Adrenal gland (tissue), 5 donors: ENCODE data around the gene DCPS.

Source experiments
- POLR2A ChIP-seq, 2 donors: fragments of 450-650 bp; IDR thresholded peaks; one replicate each; pipeline ENCODE4 v1.6.1; 2017; ENCODE audit warnings: antibody characterized with exemption in 2 of 2, mild to moderate bottlenecking in 2 of 2, moderate library complexity in 1 of 2
- TF ChIP-seq, protein P1 (sequence below), 6 experiments: fragments of 450-650 bp in 4 of 6; fragments of 200-600 bp in 2 of 6; sonication (generic) in 1 of 6; IDR thresholded peaks; 1 replicate in 5 of 6; 2 replicates in 1 of 6; pipeline versions ENCODE4 v1.5.1 to v1.8.0; 2016 to 2021; ENCODE audit warnings: antibody characterized with exemption in 6 of 6, mild to moderate bottlenecking in 2 of 6, moderate library complexity in 1 of 6
- donor health status: DM: no; HTN: no; CAD: no.

DNA sequence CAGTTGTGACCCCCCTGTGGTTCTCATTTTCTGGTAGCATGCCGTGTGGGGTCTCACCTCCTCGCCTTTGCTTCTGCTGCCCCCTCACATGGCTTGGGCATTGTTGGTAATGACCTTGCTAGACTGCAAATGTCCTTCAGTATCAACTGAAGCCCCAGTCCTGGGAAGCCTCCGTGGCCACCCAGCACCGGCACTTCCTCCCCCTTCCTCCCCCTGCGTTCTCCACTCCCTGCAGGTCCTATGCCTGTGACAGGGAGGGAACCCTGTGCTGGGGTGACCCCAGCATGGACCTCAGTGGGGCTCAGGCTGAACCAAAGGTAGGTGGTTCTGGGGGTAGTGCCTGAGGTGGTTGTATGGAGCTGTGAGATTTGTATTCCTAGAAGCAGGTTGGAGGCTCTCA is 57.5 kb downstream of the DCPS start:
- TF ChIP-seq, protein P1, sequence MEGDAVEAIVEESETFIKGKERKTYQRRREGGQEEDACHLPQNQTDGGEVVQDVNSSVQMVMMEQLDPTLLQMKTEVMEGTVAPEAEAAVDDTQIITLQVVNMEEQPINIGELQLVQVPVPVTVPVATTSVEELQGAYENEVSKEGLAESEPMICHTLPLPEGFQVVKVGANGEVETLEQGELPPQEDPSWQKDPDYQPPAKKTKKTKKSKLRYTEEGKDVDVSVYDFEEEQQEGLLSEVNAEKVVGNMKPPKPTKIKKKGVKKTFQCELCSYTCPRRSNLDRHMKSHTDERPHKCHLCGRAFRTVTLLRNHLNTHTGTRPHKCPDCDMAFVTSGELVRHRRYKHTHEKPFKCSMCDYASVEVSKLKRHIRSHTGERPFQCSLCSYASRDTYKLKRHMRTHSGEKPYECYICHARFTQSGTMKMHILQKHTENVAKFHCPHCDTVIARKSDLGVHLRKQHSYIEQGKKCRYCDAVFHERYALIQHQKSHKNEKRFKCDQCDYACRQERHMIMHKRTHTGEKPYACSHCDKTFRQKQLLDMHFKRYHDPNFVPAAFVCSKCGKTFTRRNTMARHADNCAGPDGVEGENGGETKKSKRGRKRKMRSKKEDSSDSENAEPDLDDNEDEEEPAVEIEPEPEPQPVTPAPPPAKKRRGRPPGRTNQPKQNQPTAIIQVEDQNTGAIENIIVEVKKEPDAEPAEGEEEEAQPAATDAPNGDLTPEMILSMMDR (IDR thresholded peaks at IDR 0.05) = no peak
- TF ChIP-seq POLR2A (IDR thresholded peaks at IDR 0.05) = no peak
